Medulla oblongata (tissue), 1 donor: Measurements from ENCODE around the gene PTGIS.
A peak's percentile ranks its signal among the peaks of the same experiment; 100 is the strongest.
"Not testable (repeated sequence)": the region's sequence is repeated elsewhere in the genome, so short reads cannot be mapped to it uniquely, and the experiment has no call there.

Source experiments
- DNase-seq: peaks from one replicate; pipeline ENCODE4 v3.0.0-alpha.2; 2015; ENCODE audit errors: extremely low spot score

PTGIS gene

DNA sequence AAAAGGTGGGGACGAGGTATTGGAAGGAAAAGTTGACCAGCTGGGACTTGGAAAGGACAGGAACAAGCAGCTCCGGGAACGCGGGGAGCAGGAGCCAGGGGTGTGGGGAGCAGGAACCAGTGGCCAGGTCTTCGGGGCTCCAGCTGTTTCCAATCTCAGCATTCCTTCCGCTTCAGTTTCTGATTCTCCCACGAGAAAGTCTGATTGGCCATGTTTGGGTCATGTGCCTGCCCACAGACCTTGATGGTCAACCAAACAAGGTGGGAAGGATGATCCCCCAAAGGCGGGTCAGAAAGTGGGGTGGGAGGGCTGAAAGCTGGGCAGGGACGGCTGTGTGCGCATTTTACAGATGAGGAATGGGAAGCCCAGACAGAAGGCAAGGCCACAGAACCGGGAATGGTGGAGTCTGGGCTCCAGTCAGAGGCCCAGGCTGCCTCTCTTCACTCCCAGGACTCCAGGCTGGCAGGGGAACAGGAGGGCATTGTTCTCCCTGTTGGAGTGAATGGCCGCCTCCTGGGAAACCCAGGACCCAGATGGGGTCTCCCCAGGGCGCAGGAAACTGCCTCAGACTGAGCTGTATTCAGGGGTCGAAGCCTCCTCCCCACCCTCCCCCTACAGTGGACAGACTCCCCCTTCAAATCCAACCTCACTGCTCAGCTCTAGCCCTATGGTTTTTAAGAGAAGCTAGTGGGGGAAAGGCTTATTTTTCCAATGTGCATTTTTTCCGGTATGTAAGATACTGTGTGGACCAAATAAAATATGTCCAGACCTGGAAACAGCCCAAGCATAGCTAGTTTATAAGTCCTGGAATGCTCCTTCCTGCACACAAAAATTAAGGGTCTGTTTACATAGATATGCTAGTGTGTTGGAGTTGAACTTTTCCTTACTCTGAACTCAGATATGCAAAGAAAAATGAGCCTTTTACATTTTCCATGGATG lies 12.2 kb upstream of the PTGIS start:
- DNase-seq = no peak

DNA sequence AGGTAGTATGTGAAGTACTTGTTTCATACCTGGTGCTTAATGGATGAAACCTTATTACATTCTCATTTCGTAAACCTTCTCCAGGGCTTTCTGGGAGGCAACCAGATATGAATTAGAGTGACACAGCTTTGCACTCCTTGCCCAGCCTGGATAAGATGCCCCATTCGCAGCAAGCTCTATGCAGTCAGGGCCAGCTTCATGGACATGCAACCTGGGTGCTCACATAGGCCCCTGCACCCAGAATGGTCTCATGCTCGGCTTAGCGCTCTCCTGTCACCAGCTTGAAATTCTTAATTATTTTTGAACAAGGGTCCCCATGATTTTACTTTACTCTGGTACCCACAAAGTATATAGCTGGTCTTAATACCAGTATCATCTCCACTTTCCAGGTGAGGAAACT lies 11.3 kb upstream of the PTGIS start:
- no peak for DNase-seq

DNA sequence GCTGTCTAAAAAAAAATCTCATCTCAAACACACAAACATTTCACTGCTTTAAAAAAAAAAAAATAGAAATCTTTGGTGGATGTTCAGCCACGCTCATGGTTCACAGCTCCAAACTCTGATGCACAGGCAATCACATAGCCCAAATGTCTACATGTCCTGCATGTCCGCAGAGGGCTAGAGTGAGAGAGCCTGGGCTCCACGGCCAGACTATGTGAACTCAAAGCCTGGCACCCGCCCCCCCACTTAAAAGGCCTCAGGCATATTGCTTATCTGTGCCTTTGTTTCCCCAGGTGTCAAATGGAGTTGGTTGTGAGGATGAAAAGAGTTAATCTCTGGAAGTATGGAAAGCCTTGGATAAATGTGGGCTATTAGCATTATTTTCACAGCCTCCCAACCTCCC lies 10.5 kb upstream of the PTGIS start:
- DNase-seq = no peak

DNA sequence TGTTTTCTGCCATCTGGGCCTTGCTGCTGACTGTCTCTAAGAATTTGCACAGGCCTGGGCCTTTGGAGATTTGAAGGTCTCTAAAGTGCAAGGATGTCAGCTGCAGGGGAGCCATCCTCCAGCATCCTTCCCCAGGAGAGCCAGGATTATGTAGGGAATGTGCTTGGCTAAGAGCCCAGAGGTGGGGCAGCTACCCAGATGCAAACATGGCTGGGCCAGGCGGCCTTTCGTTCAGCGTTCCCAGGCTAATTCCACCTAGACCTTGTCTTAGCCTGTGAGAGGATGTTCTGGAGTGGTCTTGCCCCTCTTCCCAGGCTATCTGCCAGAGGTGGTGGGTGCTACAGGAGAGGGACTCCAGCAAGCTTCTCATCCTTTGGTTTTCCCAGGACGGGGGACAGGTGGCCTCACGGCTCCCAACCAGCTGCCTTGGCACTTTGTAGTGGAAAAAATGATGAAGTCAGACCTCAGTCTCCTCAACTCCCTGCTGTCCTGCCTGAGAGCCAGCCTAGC lies 7.7 kb upstream of the PTGIS start:
- no peak for DNase-seq

DNA sequence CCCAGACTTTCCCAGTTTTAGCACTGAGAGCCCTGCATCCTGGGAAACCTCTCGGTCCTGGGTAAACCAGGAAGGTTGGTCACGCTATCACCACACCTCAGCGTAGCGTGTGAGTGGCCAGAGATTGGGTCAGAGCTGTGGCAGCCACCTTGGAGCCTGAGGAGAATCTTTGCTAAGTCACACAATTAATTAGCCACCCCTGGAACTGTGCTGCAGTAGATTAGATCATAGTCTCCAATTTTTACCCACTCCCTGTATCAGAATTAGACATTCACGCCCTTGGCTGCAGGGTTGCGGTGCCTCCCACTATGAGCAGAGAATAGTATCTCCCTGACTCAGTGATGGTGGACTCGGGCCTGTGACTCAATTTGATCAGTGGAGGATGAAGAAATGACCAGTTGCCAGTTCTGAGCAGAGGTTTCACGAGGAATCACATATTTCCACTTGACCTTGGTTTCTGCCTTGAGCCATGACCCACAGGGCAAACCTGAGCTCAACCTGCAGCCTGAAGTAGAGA lies 6.0 kb upstream of the PTGIS start:
- DNase-seq = no peak

DNA sequence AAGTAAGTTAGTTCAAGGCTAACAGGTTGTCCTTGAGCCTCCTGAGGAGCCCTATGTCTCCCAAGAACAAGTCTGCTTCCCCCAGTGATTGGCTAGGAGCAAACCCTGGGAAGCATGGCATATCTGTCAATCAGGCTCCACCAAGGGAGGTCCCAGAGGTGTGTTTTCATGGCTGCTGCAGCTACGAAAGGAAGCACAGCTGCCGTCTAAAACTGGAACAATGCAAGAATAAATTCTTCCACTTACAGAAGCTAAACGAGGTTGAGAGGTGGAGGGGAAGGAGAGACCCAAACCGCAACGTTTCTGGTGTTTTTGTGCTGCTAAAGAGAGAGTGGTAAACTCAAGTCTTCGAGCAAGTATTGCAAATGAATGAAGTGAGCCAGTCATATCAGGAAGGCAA lies 4.9 kb upstream of the PTGIS start:
- DNase-seq = no peak

DNA sequence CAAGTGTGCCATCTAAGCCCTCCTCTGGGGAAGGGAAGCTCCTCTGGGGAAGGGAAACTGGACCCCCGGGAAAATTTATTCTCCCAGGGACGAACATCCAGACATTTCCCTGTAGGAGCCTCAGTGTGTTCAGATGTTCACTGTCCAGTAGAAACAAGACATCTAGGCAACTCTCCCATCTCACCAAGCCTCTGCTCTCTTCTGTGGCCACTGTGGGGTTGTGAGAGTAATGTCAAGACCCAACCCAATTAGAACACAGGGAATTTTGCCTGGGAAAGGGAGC lies 3.6 kb upstream of the PTGIS start:
- DNase-seq = no peak

DNA sequence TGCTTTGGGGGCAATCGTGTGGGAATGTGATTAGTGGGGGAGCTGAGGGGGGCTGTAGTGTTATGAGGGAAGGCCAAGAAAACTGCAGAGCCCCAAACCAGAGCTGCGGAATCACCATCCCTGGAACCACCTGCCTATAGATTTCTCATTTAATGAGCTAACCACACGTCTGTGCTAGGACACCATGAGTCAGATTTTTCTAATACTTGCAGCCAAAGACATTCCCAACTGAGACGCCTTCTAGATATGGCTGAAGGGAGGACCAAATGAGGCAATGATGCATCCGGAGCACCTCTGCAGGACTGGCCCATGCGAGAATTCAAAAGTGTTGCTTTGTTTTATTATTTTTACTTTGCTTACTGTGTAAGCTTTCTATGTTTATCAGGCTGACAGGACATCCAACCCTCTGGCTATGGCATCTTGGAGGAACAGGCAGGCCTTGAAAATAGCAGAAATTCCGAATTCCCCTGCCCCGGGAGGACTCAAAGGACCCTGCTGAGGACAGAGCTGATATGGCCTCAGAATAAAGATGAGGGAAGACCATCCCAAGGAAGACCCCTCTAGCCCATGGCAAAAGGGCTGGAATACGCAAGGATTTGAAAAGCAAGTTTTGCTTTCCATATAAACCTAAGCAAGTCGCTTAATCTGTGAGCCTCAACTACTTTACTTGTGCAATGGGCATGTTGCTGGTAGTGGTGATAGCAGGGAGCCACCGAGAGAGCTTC lies 3.1 kb upstream of the PTGIS start:
- no peak for DNase-seq

DNA sequence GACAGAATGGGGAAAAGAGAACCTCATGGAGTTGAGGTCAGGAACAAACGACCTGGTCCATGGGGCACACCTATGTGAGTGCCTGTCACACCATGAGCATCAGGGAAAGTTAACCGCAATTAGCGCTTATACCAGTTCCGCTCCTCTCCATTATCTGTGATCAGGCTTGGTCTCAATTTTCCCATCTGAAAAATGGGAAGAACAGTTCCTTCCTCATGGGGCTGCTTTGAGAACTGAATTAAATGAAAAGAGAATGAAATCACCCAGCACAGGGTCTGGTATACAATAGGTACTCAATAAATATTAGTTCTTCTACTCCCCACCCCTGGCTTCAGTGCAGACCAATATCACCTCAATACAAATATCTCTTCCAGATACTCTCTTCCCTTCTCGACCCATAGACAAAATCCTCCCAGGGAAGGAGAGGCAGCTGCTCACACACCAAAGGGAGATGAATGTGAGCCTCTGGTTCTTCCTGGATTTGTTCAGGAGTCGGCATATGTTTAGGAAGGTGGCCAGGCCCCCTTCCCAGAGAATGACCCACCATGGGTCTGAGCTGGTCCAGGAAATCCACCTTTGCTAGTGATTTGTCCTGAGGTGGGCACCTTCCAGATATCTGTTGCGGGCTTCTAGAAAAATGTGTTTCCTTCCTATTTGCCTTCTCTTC lies 2.4 kb upstream of the PTGIS start:
- DNase-seq = no peak

DNA sequence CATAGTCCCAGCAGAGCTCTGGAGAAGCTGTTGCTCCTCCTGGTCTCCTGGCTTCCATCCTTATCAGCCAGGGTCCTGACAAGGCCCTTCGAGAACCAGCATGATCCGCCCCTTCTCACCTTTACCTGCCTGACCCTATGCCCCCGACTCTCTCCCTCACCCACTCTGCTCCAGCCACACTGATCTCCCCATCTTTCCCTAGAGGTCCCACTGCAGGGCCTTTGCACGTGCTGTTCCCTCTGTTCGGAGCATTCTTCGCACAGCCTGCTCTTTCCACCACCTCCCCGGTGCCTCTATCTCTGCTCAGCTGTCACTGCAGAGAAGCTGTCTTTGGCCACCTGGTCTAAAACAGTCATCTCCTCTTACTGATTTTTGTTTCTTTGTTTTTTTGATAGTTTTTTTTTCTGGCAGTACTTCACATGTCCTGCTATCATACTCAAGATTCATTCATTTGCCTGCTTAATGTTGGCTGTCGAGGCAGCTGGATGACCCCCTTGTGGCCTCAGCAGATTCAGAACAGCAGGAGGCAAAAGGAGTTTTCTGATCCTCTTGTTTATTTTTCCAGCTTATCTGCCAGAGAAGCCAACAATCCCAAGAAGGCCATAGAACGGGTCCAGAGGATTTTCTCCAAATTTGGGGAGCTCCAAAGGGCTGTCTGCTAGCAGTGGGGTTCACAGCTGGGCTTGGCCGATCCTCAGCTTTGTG lies 1.6 kb upstream of the PTGIS start:
- DNase-seq = no peak

DNA sequence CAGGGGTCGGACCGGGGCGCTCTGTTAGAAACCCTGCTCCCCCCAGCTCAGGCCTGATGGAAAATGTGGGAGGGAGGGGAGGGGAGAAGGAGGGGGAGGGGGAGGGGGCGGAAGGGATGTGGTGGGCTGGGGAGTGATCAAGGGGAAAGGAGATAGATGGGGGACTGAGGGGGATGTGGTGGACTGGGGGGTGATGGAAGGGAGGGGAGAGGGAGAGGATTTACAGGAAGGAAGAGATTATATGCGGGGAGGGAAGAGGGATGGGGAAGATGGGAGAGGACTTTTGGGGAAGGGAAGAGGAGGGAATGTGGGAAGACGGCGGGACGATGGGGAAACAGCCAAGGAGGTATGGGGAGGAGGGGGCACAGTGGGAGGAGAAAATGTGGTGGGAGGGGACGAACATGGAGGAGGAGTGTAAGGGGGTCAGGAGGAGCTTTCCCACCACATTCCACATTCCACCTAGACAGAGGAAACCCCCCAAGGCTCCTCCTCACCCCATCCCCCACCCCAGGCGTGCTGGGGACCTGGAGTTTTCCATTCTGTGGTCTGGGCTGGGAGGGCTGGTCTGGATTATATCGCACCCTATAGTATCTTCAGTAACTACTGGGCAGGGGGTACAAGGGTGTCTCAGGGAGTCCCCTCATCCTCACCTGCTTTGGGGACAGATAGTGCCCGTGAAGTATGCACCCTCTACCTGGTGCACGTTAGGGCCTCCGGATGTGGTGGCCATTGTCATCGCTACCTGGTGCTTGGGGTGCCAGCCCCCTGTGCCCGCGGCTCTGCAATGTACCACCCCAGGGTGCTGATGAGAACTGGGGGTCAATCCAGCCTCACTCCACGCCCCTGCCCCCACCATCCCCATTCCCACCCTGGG lies 578 bp upstream of the PTGIS start:
- no peak for DNase-seq

DNA sequence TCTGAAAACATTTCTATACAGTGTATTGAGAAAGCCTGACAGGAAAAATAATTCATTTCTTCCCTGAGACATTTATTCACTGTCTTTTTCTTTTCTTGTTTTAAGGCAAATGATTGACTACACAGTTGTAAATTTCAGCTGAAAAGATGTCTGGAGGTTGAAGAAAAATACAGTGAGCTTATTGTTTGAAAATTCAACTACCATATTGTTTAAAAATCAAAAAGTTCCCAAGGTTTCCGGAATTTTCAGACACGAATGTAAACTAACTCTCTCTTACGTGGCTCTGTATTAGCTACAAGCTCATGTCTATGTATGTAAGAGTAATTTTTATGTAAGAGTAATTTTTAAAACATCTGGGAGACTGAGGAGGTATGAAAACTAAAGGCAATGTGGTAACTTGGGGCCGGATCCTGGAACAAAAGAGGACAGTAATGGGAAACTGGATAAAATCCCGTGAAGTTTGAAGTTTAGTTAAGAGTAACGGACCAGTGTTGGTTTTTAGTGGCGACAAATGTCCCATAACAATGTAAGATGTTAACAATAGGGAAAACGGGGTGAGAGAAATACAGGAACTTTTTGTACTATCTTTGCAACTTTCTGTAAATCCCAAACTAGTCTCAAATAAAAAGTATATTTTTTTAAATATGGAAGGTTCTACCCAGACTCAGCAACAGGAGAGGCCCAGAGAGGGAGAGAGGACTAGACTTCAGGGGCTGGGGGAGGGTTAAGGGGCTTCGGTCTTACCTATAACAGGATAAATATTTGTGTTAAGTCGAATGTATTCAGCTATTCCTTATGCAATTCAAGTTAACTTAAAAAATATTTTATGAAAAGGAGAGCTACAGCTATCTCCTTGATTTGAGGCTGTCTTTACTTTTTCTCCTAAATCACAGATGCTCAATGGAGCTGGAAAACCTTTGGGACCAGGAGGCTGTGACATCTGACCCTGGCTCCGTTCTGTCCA lies 1.3 kb downstream of the PTGIS start:
- DNase-seq = no peak

DNA sequence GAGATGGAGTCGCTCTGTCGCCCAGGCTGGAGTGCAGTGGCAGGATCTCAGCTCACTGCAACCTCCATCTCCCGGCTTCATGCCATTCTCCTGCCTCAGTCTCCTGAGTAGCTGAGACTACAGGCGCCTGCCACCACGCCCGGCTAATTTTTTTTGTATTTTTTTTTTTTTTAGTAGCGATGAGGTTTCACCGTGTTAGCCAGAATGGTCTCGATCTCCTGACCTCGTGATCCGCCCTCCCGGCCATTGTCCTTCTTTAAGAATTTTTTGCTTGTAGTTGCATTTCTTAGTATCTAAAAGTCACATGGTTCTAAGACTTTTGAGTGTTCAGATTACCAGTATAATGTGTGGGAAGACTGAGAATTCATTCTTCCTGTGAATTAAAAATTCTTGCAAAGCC lies 2.9 kb downstream of the PTGIS start:
- DNase-seq = not testable (repeated sequence)

DNA sequence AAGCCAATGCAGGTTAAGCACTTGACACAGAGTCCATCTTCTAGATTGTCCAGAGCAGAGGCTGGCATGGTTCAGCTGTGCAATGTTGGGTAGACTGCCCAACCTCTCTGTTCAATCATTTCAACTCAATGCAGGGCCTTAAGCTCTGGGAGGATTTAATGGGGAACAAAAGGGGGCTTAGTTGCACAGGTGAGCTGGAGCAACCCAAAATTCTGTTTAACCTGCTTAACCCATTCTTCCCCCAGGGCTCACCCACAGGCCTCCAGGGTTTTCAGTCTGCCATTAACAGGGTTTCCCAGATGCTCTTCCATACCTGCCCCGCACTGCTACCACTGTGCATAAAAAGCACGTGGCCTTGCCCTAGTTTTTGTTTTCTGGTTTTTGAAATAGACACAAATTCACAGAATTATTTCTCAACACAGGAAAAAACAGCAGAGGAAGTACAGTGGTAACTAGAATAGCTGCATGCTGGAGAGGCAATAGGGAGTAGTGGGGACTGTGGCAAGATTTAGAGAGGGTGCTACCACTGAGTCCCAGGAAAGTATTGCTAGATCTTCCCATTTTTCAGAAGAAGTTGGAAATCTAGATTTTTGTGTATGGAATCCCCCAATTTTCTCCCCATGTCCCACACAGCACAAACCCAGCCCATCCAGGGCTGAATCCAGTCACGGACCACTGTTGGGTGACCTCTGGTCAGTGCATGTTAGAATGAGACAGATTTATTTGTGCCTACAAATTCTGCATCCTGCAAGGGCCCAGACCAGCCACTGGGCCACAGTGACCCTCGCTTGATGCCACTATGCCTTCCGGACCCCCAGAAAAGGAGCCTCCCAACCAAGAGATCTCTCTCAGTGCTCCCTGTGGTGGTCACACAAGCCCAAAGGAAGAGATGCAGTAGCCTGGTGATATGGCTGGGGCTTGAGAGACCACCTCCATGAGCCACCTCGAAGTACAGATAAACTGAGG lies 4.6 kb downstream of the PTGIS start:
- no peak for DNase-seq

DNA sequence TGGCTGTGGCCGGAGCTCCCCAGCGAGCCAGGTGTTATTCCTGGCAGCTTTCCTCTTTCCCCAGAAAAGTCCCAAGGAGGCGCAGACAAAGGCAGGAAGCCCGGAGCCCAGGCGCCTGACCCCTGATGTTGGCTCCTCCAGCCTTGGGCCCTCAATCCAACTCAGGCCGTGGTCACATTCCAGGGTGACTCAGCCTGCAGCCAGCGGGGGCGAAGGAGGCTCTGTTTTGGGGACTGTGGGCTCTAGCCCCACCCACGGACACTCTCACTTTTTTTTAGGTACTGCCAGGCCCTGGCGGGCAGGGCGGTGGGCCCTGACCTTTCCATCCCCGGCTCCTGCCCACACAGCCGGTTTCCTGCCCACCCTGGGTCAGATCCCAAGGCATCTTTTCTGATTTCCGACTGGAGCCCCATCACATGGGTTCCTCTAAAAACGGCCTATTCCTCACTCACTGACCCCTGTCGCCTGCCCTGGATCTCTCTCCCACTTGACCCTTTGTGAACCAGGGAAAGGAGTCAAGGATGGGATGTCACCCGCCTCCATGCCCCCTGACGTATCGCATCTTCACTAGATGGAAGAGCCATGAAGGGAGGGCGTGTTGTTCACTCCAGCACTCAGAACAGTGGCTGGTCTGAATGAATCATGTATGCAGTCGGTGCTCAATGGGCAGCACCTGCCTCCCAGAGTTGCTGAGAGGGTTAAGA lies 5.5 kb downstream of the PTGIS start:
- DNase-seq = peak; percentile 6

DNA sequence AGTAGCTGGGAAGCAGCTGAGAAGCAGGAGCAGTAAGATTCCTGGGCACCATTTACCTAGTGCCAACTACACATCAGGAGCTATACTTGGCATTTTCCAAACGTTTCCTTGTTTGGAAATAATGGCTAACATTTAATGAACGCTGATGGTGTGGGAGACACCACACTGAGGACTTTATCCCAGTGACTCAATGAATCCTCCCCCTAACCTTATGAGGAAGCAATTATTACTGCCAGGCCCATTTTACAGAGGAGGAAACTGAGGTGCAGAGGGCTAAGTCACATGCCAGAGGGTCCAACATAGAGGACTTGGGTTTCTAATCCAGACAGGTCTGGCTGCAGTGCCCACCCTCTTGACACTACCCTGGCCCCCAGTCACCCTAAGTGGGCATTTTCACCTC lies 6.1 kb downstream of the PTGIS start:
- DNase-seq = no peak

DNA sequence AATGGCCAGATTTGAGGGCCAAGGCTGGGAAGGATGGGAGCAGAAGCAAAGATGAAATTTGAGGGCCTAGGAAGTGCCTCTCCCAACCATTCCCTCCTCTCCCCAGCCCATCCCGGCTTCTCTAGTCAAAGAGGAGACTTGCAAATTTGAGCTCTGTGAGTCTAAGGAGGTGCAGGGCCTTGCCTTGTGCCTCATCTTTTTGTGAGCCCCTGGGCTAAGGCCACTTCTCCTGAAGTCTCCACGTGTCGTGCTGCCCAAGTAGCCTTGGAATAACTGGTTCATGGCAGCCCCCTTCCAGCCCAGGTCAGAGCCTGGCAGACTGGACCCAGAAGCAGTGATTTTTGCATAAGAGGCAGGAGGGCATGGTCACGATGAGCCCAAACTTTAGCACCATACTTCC lies 6.7 kb downstream of the PTGIS start:
- no peak for DNase-seq

DNA sequence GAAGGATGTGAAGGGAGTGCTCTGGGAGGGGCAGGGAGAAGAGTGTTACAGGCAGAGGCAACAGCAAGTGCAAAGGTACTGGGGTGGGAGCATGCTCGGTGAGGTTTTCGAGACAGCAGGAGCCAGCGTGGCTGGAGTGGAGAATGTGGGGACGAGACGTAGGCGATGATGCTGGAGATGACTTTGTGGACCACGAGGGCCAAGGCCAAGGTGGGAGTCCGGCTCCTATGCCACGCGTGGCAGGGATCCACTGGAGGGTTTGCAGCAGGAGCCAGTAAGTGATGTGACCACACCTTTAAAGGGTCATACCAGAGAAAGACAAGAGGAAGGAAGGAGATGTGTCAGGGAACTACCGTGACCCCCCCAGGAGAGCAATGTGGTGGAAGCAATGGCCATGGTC lies 7.3 kb downstream of the PTGIS start:
- DNase-seq = no peak
